HG03432 (cell line): ENCODE measurements around the gene MARCO.

ENCODE experiments used
- ATAC-seq: cut with Tn5 transposase; IDR thresholded peaks from one replicate; pipeline ENCODE4 v1.9.1; 2021; ENCODE audit warnings: mild to moderate bottlenecking, moderate library complexity; ENCODE audit not compliant: unreplicated experiment

MARCO gene

DNA sequence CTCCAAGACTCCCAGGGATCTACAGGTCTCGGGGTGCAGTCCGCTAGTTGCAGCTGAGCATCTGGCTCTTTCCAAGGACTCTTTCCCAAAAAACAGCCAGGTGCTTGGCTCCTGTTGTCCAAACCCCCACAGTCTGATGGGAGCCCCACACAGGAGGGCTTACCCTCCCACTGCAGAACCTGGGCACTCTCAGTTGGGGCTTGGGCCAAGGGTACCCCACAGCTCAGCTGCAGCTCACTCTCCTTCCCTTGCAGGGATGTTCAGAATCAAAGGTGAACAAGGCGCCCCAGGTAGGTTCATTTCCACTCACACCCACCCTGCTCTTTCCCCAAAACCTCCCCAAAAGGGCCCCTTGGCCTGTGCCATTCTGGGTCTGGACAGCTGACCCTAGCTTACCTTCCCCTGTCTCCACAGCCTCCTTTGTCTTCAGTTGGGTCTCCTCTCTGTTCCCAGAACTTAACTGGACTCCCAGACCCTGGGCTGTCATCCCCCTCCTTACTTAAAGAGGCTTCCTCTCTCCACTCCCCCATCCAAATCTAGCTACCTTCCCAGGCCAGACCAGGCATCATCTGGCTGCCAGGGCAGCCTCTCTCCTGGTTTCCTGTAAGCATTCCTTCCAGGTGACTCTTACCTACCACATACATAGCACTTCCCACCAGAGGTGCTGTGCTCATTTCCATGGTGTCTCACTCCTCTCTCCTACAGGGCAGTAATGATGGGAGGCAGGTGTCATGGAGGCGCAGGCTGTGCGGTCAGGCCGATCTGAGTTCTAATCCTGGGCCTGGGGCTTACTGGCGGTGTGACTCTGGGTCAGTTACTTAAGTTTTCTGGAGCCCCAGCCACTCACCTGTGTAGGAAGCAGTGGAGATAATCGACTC, 29.5 kb downstream of the MARCO start:
- ATAC-seq, result no peak

DNA sequence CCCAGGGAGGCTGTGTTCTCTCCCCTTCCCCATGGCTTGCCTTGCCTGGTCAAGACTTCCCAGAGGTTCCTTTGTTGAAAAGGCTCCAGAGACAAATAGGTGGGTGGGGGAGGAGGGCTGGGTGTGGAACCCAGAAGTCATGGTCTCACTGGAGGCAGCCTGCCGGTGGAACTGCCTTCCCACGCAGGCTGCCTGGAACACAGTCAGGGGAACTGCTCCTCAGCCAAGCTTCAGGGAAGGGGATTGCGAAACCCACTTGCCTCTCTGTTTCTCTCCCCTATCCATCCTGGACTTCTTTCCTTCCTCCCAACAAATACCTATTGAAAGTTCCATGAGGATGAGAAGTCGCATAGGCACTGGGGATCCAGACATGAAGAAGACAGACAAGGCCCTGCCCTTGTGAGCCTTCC, 31.6 kb downstream of the MARCO start:
- no peak for ATAC-seq

DNA sequence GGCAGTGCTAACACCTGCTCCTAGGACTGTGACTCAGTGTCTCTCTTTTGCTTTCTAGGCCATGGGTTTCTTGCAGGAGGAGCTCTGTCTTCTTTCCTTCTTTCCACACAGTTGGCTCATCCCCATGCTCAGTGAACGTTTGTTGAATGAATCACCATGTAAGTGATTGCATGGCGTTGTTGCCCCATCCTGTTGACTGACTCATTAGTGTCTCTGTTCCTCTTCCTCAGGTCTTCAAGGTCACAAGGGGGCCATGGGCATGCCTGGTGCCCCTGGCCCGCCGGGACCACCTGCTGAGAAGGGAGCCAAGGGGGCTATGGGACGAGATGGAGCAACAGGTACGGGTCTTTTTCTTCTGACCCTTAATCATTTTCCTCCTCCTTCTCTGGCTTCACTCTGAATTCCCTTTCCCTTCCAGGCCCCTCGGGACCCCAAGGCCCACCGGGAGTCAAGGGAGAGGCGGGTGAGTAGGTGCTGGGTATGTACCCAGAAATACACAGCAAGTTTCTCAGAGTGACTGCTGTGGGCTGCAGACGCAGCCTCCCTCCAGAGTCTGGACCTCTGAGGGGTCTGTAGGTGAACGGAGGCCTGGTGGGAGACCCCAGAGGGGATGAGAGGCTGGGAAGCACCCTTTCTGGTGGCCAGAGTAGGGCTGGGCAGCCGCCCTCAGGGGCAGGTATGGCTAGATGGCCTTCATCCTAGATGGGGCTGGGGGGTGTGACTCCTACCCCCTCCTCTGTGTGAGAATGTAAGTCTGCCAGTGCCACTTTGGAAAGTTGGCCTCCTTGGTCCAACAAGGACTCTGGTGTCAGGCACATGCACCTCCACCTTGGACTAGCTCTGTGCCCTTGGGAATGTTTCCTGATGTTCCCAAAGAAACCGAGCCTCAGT, 32.4 kb downstream of the MARCO start:
- ATAC-seq, result no peak

DNA sequence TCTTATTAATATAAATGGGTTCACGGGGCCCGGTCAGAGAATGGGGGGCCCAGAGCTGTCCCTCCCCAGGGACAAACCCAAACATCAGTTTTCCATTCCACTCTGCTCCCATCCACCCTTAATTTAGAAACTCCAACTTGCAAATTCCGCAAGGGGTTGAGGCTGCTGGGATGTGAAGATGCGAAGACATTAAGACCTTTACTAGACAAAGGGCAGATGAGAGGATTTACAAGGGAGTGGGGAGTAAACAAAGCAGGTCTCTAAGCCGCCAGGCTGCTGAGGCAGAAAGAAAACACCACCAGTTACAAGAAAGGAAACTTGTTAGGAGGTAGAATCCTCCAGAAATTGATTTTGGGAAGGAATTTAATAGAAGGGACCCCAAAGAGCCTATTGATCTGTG, 33.1 kb downstream of the MARCO start:
- no peak for ATAC-seq

DNA sequence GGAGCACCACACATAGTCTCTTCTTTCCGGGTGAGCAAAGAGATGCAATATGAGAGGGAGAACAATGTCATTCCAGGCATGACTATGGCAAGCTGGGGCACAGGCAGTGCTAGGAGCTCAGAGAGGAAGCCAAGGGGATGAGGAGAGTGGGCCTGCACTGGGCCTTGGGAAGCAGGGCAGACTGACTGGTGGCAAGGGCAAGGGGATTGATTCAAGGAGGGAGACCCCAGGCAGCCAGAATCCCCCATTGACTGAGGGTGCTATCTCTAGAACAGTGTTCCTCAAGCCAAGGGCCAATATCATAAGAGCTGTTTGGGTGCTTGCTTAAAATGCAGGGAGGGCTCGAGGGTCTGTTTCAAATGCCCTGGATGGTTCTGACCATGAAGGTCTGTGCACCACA, 36.1 kb downstream of the MARCO start:
- no peak for ATAC-seq

DNA sequence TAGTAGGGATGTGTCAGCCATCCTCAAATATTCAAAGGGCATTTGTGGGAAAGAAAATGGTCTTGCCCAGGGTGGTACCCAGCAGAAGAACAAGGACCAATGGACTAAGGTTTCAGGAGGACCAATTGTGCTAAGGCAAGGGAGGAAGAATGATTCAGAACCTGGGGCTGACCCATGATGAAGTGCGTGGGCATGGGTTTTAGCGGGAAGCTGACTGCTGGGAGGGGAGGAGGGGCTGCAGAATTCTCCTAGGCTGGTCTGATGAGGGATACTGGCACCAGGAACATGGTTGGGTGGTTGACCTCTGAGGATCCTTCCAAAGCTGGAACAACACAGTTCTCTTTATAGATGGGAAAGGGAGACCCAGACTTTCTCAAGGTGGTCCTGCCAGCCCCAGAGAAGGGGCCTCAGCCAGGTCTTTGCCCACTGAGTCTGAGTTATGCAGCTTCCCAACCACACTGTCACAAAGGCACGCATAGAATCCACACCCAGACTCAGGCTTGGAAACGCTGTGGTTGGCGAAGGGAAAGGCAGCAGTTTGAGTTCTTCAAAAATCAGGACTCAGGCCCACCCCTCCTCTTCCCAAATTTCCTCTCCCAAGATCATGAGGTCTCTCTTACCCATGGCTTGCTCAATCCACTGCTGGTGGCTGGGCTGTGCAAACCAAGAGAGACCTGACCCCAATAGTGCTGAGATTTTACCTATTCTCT, 37.3 kb downstream of the MARCO start:
- ATAC-seq, result no peak

DNA sequence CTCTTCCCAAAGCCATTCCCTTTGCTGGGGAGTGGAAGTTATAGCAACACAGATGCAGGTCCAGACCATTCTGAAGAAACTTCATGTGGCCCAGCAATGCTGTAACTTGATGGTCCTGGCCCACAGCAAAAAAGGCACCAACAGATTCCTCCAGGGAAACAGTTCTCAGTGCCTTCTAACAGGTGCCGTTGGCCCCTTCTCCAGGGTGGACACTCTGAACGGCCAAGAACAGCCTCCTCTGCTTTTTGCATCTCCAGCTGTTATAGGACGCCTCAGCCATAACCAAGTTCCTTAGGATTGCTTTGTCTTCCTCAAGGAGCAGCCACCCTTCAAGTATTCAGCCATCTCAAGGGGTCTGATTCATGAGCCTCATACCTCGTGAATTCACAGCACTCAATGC, 38.0 kb downstream of the MARCO start:
- no peak for ATAC-seq

DNA sequence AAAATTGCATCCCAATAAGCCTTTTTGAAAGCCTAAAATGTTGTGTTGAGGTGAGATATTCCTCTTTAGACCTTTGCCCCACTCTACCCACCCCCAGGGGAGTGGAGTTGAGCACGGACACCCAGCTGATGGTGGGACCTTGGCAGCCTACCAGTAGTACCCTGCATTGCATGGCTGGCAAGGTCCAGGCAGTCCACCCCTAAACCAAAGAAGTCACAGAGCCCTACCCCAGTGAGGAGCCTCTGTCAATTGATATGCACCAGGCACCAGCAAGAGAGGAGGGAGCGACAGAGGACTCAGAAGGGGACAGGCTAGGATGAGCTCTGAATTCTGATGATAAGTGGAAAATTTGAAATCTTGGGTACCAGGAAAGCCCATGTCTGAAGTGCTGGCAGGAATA, 38.6 kb downstream of the MARCO start:
- no peak for ATAC-seq

DNA sequence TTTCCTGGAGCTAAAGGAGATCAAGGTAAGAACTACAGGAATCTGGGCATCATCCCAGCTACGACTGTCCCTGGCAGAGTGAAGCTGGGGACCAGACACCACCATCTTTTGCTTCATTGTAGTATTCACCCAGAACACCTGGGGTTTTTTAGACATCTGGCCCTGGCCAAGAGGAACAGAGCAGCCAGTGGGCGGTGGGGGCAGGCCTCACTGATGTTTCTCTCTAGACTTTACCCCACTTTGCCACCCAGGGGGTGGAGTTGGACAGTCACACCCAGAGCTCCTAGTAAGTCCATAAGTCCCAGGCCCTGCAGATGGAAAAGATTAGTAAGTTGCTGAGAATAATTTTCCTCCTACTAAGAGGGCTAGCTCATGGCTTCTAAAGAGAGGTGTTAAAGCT, 39.6 kb downstream of the MARCO start:
- ATAC-seq, result no peak

DNA sequence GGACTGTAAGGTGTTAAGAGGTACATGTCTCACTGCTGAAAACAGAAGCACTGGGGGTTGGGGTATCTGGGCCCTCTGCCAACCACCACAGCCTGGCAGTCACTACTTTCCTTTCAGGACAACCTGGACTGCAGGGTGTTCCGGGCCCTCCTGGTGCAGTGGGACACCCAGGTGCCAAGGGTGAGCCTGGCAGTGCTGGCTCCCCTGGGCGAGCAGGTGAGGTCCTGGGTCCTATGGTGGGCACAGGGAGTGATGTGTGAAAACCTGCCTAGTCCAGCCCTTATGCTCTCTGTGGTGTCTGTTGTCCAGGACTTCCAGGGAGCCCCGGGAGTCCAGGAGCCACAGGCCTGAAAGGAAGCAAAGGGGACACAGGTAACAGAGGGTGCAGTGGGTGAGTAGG, 40.0 kb downstream of the MARCO start:
- ATAC-seq, result no peak

DNA sequence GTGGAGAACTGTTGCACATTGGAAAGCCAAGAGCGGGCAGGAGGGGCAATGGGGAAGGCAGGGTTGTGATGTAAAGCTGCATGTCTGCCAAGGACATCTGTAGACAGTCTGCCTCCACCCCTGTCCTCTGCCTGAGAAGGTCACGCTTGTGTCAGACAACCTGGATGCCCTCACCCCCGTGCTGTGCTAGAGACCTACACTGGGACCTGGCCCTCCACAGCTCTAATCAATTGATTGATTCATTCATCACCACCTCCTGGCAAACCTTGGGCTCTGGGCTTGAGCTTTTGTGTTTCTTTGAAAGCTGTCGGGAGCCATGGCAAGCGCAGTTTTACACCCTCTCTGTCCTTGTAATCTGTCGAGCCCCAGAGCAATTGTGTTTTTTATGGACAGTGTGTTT, 41.1 kb downstream of the MARCO start:
- ATAC-seq, result no peak

DNA sequence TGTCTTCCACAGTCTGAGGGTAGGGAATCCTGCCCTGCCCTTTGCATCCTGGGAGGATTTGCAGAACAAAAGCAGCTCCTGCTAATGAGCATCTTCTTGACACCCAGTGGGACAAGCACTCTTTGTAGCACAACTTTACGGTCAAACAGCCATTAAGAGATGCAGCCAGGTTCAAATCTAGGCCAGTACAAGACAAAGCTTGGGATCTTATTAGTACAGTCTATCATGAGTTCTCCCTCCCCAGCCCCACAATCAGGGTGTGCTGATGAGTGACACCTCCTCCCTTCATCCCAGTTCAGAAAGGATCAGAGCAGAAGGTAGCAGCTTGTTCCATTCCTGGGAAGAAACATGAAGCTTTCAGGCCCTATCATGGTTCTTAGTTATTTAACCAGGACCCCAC, 41.9 kb downstream of the MARCO start:
- ATAC-seq, result no peak

DNA sequence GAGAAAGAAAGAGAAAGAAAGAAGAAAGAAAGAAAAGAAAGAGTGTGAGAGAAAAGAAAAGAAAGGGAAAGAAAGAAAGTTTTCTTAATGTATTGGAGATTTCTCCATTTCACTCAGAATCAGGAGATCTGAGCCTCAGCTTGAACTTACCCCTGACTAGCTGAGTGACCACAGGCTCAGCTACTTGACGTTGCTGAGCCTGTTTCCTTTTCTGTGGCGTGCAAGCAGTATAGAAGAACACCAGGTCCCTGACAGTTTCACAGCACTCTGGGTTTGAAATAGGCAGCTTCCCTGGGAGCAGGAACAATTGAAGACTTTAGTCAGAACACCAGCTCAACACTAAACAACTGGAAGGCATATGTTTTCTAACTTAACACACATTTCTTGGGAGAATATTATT, 44.7 kb downstream of the MARCO start:
- peak; percentile 62 for ATAC-seq

DNA sequence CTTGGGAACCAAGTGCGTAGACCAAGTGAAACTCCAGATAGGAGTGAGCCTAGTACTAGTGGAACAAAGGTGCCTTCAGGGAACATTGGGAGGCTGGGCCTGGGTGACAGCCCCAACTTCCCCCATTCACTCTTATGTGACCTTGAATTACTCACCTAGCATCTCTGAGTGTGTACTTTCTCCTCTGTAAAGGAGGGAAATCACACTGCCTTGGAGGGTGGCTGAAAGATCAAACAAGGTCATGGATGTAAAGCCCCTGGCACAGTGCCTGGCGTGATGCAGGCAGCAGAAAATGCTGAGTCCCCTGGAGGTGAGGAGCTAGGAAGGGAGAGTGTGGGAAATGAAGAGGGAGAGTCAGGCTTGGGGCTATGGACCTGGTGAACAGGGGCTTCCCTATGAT, 45.9 kb downstream of the MARCO start:
- ATAC-seq, result peak; percentile 37

DNA sequence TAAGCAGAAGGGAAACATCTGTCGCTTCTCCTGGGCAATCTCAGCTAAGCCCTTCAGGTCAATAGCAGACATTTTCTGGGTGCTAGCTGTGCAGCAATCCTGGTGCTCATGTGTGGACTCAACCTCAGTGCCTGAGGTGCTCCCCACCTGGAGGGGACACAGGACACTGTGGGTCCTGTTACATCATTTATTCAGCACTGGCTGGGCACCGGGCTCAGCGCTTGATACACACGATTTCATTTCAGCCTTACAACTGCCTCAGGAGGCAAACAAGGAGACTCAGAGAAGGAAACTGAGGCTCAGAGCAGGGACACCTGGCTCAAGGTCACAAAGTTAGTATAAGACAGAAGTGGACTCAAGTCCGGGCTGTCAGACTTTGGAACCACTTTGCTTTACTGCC, 46.7 kb downstream of the MARCO start:
- ATAC-seq, result no peak

DNA sequence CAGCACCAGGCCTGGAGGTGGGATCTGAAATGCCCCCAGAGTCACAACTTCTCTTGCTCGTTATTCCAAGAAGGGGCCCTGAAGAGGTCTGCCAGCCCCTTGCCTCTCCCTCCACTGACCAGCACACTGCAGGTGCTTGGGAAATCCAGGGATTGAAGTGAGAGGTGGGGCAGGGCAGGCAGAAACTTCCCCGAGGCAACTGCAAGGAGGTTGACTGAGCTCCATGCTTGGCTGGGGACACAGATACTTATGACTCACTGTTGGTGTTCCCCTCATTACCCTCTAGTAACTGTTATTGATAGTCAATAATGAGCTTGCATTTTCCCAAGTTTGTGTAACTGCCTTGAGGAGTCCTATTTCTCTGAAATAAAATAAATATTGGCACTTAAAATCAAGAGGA, 47.5 kb downstream of the MARCO start:
- peak; percentile 78 for ATAC-seq

DNA sequence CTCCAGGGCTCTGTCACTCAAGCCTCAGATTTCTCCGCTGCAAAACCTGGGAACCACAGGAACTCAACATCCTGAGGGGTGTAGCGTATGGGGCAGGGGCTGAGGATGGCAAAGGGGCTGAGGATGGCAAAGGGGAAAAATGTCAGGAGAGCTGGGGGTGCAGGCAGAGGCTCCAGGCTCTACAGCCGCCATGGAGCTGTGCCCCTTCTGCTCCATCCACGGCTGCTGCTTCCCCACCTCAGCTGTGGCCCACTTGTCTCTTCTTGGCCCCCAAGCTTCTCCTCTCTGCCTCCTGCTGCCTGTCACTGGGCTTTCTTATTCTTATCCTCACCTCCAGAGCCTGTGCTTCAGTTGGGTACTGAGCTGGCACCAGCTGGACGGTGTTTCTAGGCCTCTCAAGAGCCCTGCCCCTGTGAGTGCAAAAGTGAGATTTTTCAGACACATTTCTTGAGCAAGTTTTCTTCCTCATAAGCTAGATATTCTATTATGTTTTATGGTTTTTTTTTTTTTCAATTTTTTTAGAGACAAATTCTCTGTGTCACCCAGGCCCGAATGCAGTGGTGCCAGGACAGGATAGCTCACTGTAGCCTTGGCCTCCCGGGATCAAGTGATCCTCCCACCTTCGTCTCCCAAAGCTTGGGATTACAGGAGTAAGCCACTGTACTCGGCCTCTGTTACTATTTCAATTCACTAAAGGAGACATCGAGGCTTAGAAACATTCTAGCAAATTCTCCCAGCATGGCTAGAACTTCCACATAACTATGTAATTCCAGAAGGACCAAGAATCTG, 49.0 kb downstream of the MARCO start:
- no peak for ATAC-seq

DNA sequence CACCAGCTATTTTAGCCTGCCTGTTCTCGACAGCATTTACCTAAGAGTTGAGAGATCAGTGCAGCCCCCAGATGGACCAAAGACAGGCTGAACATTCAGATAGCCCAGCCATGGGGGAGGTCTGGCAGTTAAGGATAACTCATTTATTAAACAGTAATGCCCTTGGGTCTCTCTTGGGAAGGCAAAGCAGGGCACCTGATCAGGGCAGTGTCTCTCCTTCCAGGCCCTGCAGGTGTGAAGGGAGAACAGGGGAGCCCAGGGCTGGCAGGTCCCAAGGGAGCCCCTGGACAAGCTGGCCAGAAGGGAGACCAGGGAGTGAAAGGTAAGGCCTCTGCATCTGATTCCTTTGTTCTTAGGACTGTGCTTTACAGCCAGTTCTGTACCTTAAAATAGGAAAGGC, 49.6 kb downstream of the MARCO start:
- ATAC-seq, result no peak

DNA sequence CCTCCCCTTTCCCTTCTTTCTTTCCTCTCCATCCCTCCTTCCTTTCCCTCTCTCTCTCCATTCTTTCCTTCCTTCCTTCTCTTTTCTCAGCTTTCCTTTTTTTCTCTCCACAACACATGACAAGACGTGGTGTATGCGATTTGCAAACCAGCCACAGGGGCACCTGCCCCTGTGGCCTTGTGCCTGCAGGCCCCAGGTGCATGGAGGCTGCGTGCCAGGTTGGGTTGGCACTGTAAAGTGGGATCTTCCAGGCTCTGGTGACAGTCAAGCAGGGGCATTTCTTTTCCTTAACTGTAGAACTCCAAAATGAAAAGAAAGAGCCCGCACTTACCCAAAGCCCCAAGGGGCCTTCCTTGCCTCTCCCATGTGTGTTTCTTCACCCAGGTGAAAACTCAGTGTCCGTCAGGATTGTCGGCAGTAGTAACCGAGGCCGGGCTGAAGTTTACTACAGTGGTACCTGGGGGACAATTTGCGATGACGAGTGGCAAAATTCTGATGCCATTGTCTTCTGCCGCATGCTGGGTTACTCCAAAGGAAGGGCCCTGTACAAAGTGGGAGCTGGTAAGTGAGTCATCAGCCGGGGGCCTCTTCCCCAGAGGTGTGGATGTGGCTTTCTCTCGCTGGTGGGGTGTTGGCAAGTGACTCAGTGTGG, 50.9 kb downstream of the MARCO start:
- peak; percentile 28 for ATAC-seq

DNA sequence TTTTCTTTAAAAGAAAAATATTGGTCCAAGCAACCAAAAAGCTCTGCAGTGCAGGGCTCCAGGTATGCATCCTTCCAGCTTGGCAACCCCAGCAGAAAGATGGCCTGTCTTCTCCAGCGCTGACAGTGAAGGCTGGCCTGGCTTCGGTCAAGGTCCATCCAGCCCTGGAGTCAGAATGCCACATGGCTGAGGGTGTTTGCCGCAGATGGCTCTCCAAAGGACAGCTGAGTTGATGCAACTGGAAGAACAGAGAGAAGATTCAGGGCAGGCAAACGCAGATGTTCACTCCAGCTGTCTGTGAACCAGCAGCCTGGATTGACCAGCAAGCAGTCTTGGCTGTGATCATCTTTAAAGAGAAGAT, 51.4 kb downstream of the MARCO start:
- ATAC-seq, result no peak
